Psoas muscle (tissue), 8 donors: ENCODE data around the gene NCKAP1. TPM values are rescaled to one million over a fixed set of nuclear protein-coding genes. Genes with fewer than 3 reads are reported as not detected.

Source experiments
- ATAC-seq, 4 donors: fragments of 200-7000 bp; cut with Tn5 transposase; one replicate each; pipeline ENCODE4 v1.9.1; 2020; ENCODE audit warnings: moderate library complexity in 3 of 4, mild to moderate bottlenecking in 2 of 4
- DNase-seq, 2 donors: peaks; one replicate each; pipeline ENCODE4 v3.0.0-alpha.2; 2020
- H3K27ac ChIP-seq: fragments of 200-600 bp; one replicate; pipeline ENCODE4 v1.8.0; 2022
- H3K27me3 ChIP-seq, 3 donors: fragments of 200-600 bp in 1 of 3; one replicate each; pipeline versions ENCODE4 v1.6.1 to v1.8.0; 2013 to 2022; ENCODE audit warnings: low read length in 2 of 3, mild to moderate bottlenecking in 2 of 3, moderate library complexity in 1 of 3; ENCODE audit not compliant: insufficient read depth in 3 of 3
- H3K36me3 ChIP-seq, 2 donors: fragments of 200-600 bp in 1 of 2; one replicate each; pipeline versions ENCODE4 v1.6.1 to v1.8.0; 2013 to 2022; ENCODE audit warnings: low read depth in 1 of 2, mild to moderate bottlenecking in 1 of 2, moderate library complexity in 1 of 2; ENCODE audit not compliant: insufficient read depth in 1 of 2
- H3K4me1 ChIP-seq: fragments of 200-600 bp; one replicate; pipeline ENCODE4 v1.8.0; 2022
- H3K4me3 ChIP-seq: fragments of 200-600 bp; one replicate; pipeline ENCODE4 v1.8.0; 2022; ENCODE audit warnings: mild to moderate bottlenecking
- H3K9me3 ChIP-seq: fragments of 200-600 bp; one replicate; pipeline ENCODE4 v1.8.0; 2022
- WGBS, 3 donors: extraction: QIAGEN DNeasy Blood & Tissue Kit; methylation state at CpG; one replicate each; pipeline versions ENCODE4 v1.1.6 to v1.1.7; 2013; 5-methylcytosine and 5-hydroxymethylcytosine counted together
- intact Hi-C, 2 donors: fragments of 100-400 bp; cut with DNase I; formaldehyde crosslinking; loops; one replicate each; pipeline versions ENCODE4 v1.11.0 to v1.14.2; 2022
- polyA plus RNA-seq, 3 donors: library from polyadenylated mRNA; stranded (reverse); fragments of 200-250 nt; gene quantifications; one replicate each; pipeline ENCODE4 v1.2.3, GENCODE V29; 2013
- total RNA-seq, 4 donors: library from RNA; stranded (reverse); fragmentation: NEBNext Ultra II Directional in 2 of 4; extraction: Animal tissue kit (Norgen Biotek cat#: 25700) in 2 of 4; gene quantifications; one replicate each; pipeline versions ENCODE4 v1.2.1 to v1.2.4, GENCODE V29; 2021 to 2023
- TF ChIP-seq, protein P1 (sequence below): fragments of 200-600 bp; IDR thresholded peaks from one replicate; pipeline ENCODE4 v1.8.0; 2022; ENCODE audit warnings: antibody characterized with exemption
- donor health status: healthy with polysubstance abuse.
- donor health status: DM: no; HTN: no; CAD: no; lungs with moderate emphysema.
- donor health status: Bipolar disorder and iron deficiency.
- donor health status: healthy.
- donor health status: DM: yes; HTN: yes; CAD: no.
- donor health status: DM: no; HTN: no; CAD: no.
- donor health status: DM: no; HTN: no; CAD: no.
- donor health status: DM: yes; HTN: yes; CAD: no.

NCKAP1 gene
- total and polyA plus RNA-seq, 7 donors, result 94.1 to 262 (median 120) TPM

- Histone ChIP-seq H3K27ac (no peak overlapping the region), H3K27me3 (peaks cover 0 to 10% (median 0%) of the 10 kb centered on the region in 3 donors), H3K4me3 (no peak overlapping the region), H3K9me3 (no peaks in the 10 kb centered on the region), H3K4me1 (peaks cover 10% of the 10 kb centered on the region), H3K36me3 (no peaks in the 10 kb centered on the region)
- TF ChIP-seq, protein P1, sequence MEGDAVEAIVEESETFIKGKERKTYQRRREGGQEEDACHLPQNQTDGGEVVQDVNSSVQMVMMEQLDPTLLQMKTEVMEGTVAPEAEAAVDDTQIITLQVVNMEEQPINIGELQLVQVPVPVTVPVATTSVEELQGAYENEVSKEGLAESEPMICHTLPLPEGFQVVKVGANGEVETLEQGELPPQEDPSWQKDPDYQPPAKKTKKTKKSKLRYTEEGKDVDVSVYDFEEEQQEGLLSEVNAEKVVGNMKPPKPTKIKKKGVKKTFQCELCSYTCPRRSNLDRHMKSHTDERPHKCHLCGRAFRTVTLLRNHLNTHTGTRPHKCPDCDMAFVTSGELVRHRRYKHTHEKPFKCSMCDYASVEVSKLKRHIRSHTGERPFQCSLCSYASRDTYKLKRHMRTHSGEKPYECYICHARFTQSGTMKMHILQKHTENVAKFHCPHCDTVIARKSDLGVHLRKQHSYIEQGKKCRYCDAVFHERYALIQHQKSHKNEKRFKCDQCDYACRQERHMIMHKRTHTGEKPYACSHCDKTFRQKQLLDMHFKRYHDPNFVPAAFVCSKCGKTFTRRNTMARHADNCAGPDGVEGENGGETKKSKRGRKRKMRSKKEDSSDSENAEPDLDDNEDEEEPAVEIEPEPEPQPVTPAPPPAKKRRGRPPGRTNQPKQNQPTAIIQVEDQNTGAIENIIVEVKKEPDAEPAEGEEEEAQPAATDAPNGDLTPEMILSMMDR, result no peak
- ATAC-seq, result no peak
- DNase-seq, result no peak
- intact Hi-C loops, result no loop called here
- 8 to 25% (median 18%) methylated on average over 1 of the region's 1 CpG for WGBS, 3 donors
These were observed 168.0 kb downstream of the NCKAP1 start for GRCh38 chr2:182870227-182870626.

GRCh38 chr2:182868054-182868796, 170.0 kb downstream of the NCKAP1 start:
- Histone ChIP-seq H3K4me1 (peaks cover 10% of the 10 kb centered on the region), H3K27me3 (peaks cover 0 to 10% (median 0%) of the 10 kb centered on the region in 3 donors), H3K27ac (no peak overlapping the region), H3K4me3 (no peak overlapping the region), H3K9me3 (no peaks in the 10 kb centered on the region), H3K36me3 (no peaks in the 10 kb centered on the region)
- TF ChIP-seq, protein P1, result no peak
- ATAC-seq (no peak), DNase-seq (no peak)
- intact Hi-C loops, result no loop called here
- 80 to 86% (median 82%) methylated on average over 6 of the region's 6 CpGs for WGBS, 3 donors

GRCh38 chr2:182867426-182868053, 170.7 kb downstream of the NCKAP1 start:
- TF ChIP-seq, protein P1, result no peak
- 55 to 60% (median 58%) methylated on average over 12 of the region's 12 CpGs for WGBS, 3 donors
- H3K4me3 ChIP-seq, result peak overlapping the region; percentile 67
- peaks cover 0 to 10% (median 0%) of the 10 kb centered on the region in 3 donors for H3K27me3 ChIP-seq
- ATAC-seq (no peak), DNase-seq (no peak)
- H3K9me3 ChIP-seq, result no peaks in the 10 kb centered on the region
- H3K27ac ChIP-seq, result no peak overlapping the region
- intact Hi-C loops, result no loop called here
- no peaks in the 10 kb centered on the region for H3K36me3 ChIP-seq
- peaks cover 10% of the 10 kb centered on the region for H3K4me1 ChIP-seq

- DNase-seq (peak; percentile 71 to 81), ATAC-seq (peak; percentile 74 to 85 (median 80))
- intact Hi-C loops, result no loop called here
- H3K9me3 ChIP-seq, result no peaks in the 10 kb centered on the region
- H3K36me3 ChIP-seq, result no peaks in the 10 kb centered on the region
- TF ChIP-seq, protein P1, result no peak
- WGBS, 3 donors, result 2 to 3% (median 2%) methylated on average over 52 to 57 of the region's 57 CpGs
- H3K27ac ChIP-seq, result peak within 1 kb of the TSS; percentile 38
- peaks cover 15% of the 10 kb centered on the region for H3K4me1 ChIP-seq
- peak within 1 kb of the TSS; percentile 67 for H3K4me3 ChIP-seq
- H3K27me3 ChIP-seq, result peaks cover 0 to 10% (median 0%) of the 10 kb centered on the region in 3 donors
These were observed 171.5 kb downstream of the NCKAP1 start, which contains the start of gene FRZB for GRCh38 chr2:182866461-182867406. TSS of gene FRZB (minus strand) at chr2:182866637. CDS start at chr2:182866552, 85 bp downstream.
